Liver (tissue), 9 donors: ENCODE results near the gene IRF2BP2. TPM values are rescaled to one million over a fixed set of nuclear protein-coding genes. Genes with fewer than 3 reads are reported as not detected.

Experiments used
- DNase-seq: peaks from one replicate; pipeline ENCODE4 v3.0.0-alpha.2; 2017; ENCODE audit warnings: low spot score
- H3K27ac ChIP-seq, 2 donors: one replicate each; pipeline ENCODE4 v1.7.0; 2013; ENCODE audit warnings: inconsistent platforms in 2 of 2, low read length in 2 of 2, control low read depth in 1 of 2, low read depth in 1 of 2, mild to moderate bottlenecking in 1 of 2
- H3K27me3 ChIP-seq, 4 donors: one replicate each; pipeline versions ENCODE4 v1.6.1 to v1.7.0; 2013; ENCODE audit warnings: low read length in 3 of 4, inconsistent platforms in 1 of 4, mild to moderate bottlenecking in 1 of 4, moderate library complexity in 1 of 4; ENCODE audit not compliant: control insufficient read depth in 4 of 4, insufficient read depth in 4 of 4
- H3K36me3 ChIP-seq, 4 donors: one replicate each; pipeline versions ENCODE4 v1.6.1 to v1.7.0; 2013; ENCODE audit warnings: low read length in 3 of 4, mild to moderate bottlenecking in 3 of 4, low read depth in 1 of 4, moderate library complexity in 1 of 4; ENCODE audit not compliant: control insufficient read depth in 4 of 4, insufficient read depth in 3 of 4
- H3K4me1 ChIP-seq, 4 donors: one replicate each; pipeline versions ENCODE4 v1.6.1 to v1.7.0; 2013; ENCODE audit warnings: low read length in 3 of 4, mild to moderate bottlenecking in 3 of 4, moderate library complexity in 1 of 4; ENCODE audit not compliant: control insufficient read depth in 4 of 4, insufficient read depth in 4 of 4
- H3K4me3 ChIP-seq, 3 donors: one replicate each; pipeline versions ENCODE4 v1.6.1 to v1.7.0; 2013; ENCODE audit warnings: low read length in 3 of 3, control low read depth in 1 of 3, low read depth in 1 of 3, mild to moderate bottlenecking in 1 of 3
- H3K9ac ChIP-seq, 2 donors: one replicate each; pipeline ENCODE4 v1.7.0; 2013; ENCODE audit warnings: low read length in 2 of 2, mild to moderate bottlenecking in 2 of 2, moderate library complexity in 2 of 2, control low read depth in 1 of 2, low read depth in 1 of 2
- H3K9me3 ChIP-seq, 4 donors: one replicate each; pipeline versions ENCODE4 v1.6.1 to v1.7.0; 2013; ENCODE audit warnings: low read length in 3 of 4; ENCODE audit not compliant: control insufficient read depth in 4 of 4
- EGR1 ChIP-seq, 2 donors: IDR thresholded peaks; 2 replicates each; pipeline ENCODE4 v1.6.1; 2016 to 2018; ENCODE audit warnings: antibody characterized with exemption in 2 of 2, low read depth in 2 of 2
- FOXA1 ChIP-seq: IDR thresholded peaks from 2 replicates; pipeline ENCODE4 v1.6.1; 2016; ENCODE audit warnings: antibody characterized with exemption
- FOXA2 ChIP-seq: IDR thresholded peaks from 2 replicates; pipeline ENCODE4 v1.6.1; 2016; ENCODE audit warnings: antibody characterized with exemption
- GABPA ChIP-seq, 2 donors: IDR thresholded peaks in 1 of 2; conservative IDR thresholded peaks in 1 of 2; 2 replicates each; pipeline ENCODE4 v1.6.1; 2016; ENCODE audit warnings: antibody characterized with exemption in 2 of 2, mild to moderate bottlenecking in 1 of 2, moderate library complexity in 1 of 2
- HNF4A ChIP-seq, 2 donors: conservative IDR thresholded peaks; 2 replicates each; pipeline ENCODE4 v1.6.1; 2016; ENCODE audit warnings: antibody characterized with exemption in 2 of 2, mild to moderate bottlenecking in 2 of 2
- HNF4G ChIP-seq: IDR thresholded peaks from 2 replicates; pipeline ENCODE4 v1.6.1; 2016; ENCODE audit warnings: antibody characterized with exemption
- JUND ChIP-seq, 2 donors: IDR thresholded peaks; 2 replicates each; pipeline ENCODE4 v1.6.1; 2016; ENCODE audit warnings: antibody characterized with exemption in 2 of 2
- NR2F2 ChIP-seq: IDR thresholded peaks from 2 replicates; pipeline ENCODE4 v1.6.1; 2016; ENCODE audit warnings: antibody characterized with exemption
- RAD21 ChIP-seq, 2 donors: IDR thresholded peaks; 2 replicates each; pipeline ENCODE4 v1.6.1; 2016; ENCODE audit warnings: antibody characterized with exemption in 2 of 2, mild to moderate bottlenecking in 2 of 2
- RXRA ChIP-seq, 2 donors: IDR thresholded peaks; 2 replicates each; pipeline ENCODE4 v1.6.1; 2017 to 2018; ENCODE audit warnings: antibody characterized with exemption in 2 of 2, mild to moderate bottlenecking in 1 of 2
- SP1 ChIP-seq: IDR thresholded peaks from 2 replicates; pipeline ENCODE4 v1.6.1; 2018; ENCODE audit warnings: antibody characterized with exemption, mild to moderate bottlenecking
- TAF1 ChIP-seq: conservative IDR thresholded peaks from 2 replicates; pipeline ENCODE4 v1.6.1; 2016; ENCODE audit warnings: antibody characterized with exemption, mild to moderate bottlenecking
- YY1 ChIP-seq: IDR thresholded peaks from 2 replicates; pipeline ENCODE4 v1.6.1; 2016; ENCODE audit warnings: antibody characterized with exemption, mild to moderate bottlenecking
- WGBS: extraction: QIAGEN DNeasy Blood & Tissue Kit; methylation state at CpG from one replicate; pipeline ENCODE4 v1.1.7; 2013; 5-methylcytosine and 5-hydroxymethylcytosine counted together
- polyA plus RNA-seq, 2 donors: library from polyadenylated mRNA; stranded (reverse) in 1 of 2; unstranded in 1 of 2; fragments of 200-250 nt in 1 of 2; fragments of >200 nt in 1 of 2; fragmentation: Nextera tagmentation in 1 of 2; extraction: Ambion mirVana in 1 of 2; gene quantifications; one replicate each; pipeline versions ENCODE4 v1.2.1 to v1.2.3, GENCODE V29; 2013 to 2015
- total RNA-seq, 2 donors: library from RNA; depleted of rRNA; stranded (reverse); fragments of >200 nt; gene quantifications; one replicate each; pipeline ENCODE4 v1.2.3, GENCODE V29; 2014
- TF ChIP-seq, protein P1 (sequence below): IDR thresholded peaks from 2 replicates; pipeline ENCODE4 v1.6.1; 2016; ENCODE audit warnings: antibody characterized with exemption
- TF ChIP-seq, protein P2 (sequence below): IDR thresholded peaks from 2 replicates; pipeline ENCODE4 v1.6.1; 2016; ENCODE audit warnings: antibody characterized with exemption
- TF ChIP-seq, protein P3 (sequence below): fragments of 150-350 bp; IDR thresholded peaks from 2 replicates; pipeline ENCODE4 v1.5.1; 2017; ENCODE audit warnings: improper control_type of control experiment, low read depth, low read length; ENCODE audit not compliant: missing input control
- TF ChIP-seq, protein P4 (sequence below): IDR thresholded peaks from 2 replicates; pipeline ENCODE4 v1.6.1; 2016; ENCODE audit warnings: antibody characterized with exemption
- TF ChIP-seq, protein P5 (sequence below): IDR thresholded peaks from 2 replicates; pipeline ENCODE4 v1.6.1; 2016; ENCODE audit warnings: antibody characterized with exemption, mild to moderate bottlenecking
- donor health status: healthy.
- donor health status: healthy.
- donor health status: healthy.
- donor health status: healthy.
- donor health status: healthy.

The IRF2BP2 gene
- total and polyA plus RNA-seq, 4 donors = 22.2 to 48.2 (median 35.4) TPM

DNA sequence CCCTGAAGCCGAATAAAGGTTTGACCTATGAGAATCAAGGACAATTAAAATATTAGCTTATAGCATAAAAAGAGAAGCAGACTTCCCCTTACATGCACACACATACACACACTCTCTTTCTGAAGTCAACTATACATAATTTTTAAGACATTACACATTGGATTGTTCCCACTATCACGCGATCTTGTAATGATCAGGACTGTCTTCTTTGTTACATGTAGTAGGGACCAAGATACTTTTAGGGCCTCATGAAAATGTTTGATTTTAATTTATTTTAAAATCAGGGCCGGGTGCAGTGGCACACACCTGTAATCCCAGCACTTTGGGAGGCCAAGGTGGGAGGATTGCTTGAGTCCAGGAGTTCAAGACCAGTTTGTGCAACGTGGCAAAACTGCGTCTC, 16.4 kb upstream of the IRF2BP2 start:
- Histone ChIP-seq H3K36me3 (no peaks in the 10 kb centered on the region), H3K4me3 (no peak overlapping the region), H3K27me3 (no peaks in the 10 kb centered on the region), H3K9me3 (no peaks in the 10 kb centered on the region), H3K27ac (no peak overlapping the region), H3K9ac (no peak overlapping the region), H3K4me1 (peaks cover 5 to 19% (median 9%) of the 10 kb centered on the region in 4 donors)
- 98% methylated on average over 6 of the region's 6 CpGs for WGBS
- TF ChIP-seq, protein P1, sequence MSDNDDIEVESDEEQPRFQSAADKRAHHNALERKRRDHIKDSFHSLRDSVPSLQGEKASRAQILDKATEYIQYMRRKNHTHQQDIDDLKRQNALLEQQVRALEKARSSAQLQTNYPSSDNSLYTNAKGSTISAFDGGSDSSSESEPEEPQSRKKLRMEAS = no peak
- TF ChIP-seq EGR1 (IDR thresholded peaks at IDR 0.05; ENCODE audit: low read depth in 2 of 2) (no peak), HNF4A (conservative IDR thresholded peaks at IDR 0.05) (no peak), HNF4G (no peak), TAF1 (no peak), NR2F2 (no peak), GABPA (IDR thresholded peaks at IDR 0.05 in 1 of 2, conservative IDR thresholded peaks at IDR 0.05 in 1 of 2) (no peak), SP1 (no peak), RXRA (IDR thresholded peaks at IDR 0.05) (no peak), RAD21 (IDR thresholded peaks at IDR 0.05) (no peak), JUND (IDR thresholded peaks at IDR 0.05) (no peak), FOXA2 (no peak), FOXA1 (no peak), YY1 (no peak)
- TF ChIP-seq, protein P2, sequence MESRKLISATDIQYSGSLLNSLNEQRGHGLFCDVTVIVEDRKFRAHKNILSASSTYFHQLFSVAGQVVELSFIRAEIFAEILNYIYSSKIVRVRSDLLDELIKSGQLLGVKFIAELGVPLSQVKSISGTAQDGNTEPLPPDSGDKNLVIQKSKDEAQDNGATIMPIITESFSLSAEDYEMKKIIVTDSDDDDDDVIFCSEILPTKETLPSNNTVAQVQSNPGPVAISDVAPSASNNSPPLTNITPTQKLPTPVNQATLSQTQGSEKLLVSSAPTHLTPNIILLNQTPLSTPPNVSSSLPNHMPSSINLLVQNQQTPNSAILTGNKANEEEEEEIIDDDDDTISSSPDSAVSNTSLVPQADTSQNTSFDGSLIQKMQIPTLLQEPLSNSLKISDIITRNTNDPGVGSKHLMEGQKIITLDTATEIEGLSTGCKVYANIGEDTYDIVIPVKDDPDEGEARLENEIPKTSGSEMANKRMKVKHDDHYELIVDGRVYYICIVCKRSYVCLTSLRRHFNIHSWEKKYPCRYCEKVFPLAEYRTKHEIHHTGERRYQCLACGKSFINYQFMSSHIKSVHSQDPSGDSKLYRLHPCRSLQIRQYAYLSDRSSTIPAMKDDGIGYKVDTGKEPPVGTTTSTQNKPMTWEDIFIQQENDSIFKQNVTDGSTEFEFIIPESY = no peak
- TF ChIP-seq, protein P3, sequence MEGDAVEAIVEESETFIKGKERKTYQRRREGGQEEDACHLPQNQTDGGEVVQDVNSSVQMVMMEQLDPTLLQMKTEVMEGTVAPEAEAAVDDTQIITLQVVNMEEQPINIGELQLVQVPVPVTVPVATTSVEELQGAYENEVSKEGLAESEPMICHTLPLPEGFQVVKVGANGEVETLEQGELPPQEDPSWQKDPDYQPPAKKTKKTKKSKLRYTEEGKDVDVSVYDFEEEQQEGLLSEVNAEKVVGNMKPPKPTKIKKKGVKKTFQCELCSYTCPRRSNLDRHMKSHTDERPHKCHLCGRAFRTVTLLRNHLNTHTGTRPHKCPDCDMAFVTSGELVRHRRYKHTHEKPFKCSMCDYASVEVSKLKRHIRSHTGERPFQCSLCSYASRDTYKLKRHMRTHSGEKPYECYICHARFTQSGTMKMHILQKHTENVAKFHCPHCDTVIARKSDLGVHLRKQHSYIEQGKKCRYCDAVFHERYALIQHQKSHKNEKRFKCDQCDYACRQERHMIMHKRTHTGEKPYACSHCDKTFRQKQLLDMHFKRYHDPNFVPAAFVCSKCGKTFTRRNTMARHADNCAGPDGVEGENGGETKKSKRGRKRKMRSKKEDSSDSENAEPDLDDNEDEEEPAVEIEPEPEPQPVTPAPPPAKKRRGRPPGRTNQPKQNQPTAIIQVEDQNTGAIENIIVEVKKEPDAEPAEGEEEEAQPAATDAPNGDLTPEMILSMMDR = no peak
- TF ChIP-seq, protein P4, sequence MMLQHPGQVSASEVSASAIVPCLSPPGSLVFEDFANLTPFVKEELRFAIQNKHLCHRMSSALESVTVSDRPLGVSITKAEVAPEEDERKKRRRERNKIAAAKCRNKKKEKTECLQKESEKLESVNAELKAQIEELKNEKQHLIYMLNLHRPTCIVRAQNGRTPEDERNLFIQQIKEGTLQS = no peak
- TF ChIP-seq, protein P5, sequence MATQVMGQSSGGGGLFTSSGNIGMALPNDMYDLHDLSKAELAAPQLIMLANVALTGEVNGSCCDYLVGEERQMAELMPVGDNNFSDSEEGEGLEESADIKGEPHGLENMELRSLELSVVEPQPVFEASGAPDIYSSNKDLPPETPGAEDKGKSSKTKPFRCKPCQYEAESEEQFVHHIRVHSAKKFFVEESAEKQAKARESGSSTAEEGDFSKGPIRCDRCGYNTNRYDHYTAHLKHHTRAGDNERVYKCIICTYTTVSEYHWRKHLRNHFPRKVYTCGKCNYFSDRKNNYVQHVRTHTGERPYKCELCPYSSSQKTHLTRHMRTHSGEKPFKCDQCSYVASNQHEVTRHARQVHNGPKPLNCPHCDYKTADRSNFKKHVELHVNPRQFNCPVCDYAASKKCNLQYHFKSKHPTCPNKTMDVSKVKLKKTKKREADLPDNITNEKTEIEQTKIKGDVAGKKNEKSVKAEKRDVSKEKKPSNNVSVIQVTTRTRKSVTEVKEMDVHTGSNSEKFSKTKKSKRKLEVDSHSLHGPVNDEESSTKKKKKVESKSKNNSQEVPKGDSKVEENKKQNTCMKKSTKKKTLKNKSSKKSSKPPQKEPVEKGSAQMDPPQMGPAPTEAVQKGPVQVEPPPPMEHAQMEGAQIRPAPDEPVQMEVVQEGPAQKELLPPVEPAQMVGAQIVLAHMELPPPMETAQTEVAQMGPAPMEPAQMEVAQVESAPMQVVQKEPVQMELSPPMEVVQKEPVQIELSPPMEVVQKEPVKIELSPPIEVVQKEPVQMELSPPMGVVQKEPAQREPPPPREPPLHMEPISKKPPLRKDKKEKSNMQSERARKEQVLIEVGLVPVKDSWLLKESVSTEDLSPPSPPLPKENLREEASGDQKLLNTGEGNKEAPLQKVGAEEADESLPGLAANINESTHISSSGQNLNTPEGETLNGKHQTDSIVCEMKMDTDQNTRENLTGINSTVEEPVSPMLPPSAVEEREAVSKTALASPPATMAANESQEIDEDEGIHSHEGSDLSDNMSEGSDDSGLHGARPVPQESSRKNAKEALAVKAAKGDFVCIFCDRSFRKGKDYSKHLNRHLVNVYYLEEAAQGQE = no peak
- no peak for DNase-seq
